Naive thymus-derived CD4-positive, alpha-beta T cell (primary cell): ENCODE data around the gene MLST8. TPM values are rescaled to one million over a fixed set of nuclear protein-coding genes. Genes with fewer than 3 reads are reported as not detected.
"Not testable (repeated sequence)": the region's sequence is repeated elsewhere in the genome, so short reads cannot be mapped to it uniquely, and the experiment has no call there.

ENCODE experiments used
- ATAC-seq: fragments of 150-1000 bp; cut with Tn5 transposase; 2 replicates; pipeline ENCODE4 v1.10.0; 2021; ENCODE audit warnings: mild to moderate bottlenecking, moderate library complexity
- CTCF ChIA-PET: fragments of 350-600 bp; sonication (Branson Sonifier 250); formaldehyde crosslinking; loops from one replicate; lab custom pipeline; 2021; ENCODE audit warnings: antibody characterized with exemption; lab: Charles Lee
- POLR2A ChIA-PET: fragments of 350-600 bp; sonication (Branson Sonifier 250); formaldehyde crosslinking; loops from one replicate; lab custom pipeline; 2021; ENCODE audit warnings: antibody characterized with exemption, inconsistent platforms; lab: Charles Lee
- DNase-seq, 9 donors: peaks; one replicate each; pipeline versions ENCODE4 v3.0.0 to v3.0.0-alpha.2; 2020 to 2022; ENCODE audit warnings: mixed read lengths in 1 of 9
- H3K27ac ChIP-seq: one replicate; pipeline ENCODE4 v1.7.0; 2013; ENCODE audit warnings: mild to moderate bottlenecking, low read depth, low read length, moderate library complexity
- H3K27me3 ChIP-seq, 2 donors: one replicate each; pipeline ENCODE4 v1.7.0; 2013; ENCODE audit warnings: low read length in 2 of 2, mild to moderate bottlenecking in 2 of 2, moderate library complexity in 2 of 2; ENCODE audit not compliant: control insufficient read depth in 2 of 2, insufficient read depth in 2 of 2
- H3K36me3 ChIP-seq, 3 experiments: 1 replicate in 2 of 3; 2 replicates in 1 of 3; pipeline ENCODE4 v1.7.0; 2013; ENCODE audit warnings: low read length in 3 of 3, mild to moderate bottlenecking in 3 of 3, moderate library complexity in 1 of 3; ENCODE audit not compliant: insufficient read depth in 3 of 3, control insufficient read depth in 2 of 3
- H3K4me1 ChIP-seq, 2 donors: one replicate each; pipeline ENCODE4 v1.7.0; 2013; ENCODE audit warnings: low read length in 2 of 2, mild to moderate bottlenecking in 2 of 2, moderate library complexity in 1 of 2; ENCODE audit not compliant: control insufficient read depth in 2 of 2, insufficient read depth in 2 of 2
- H3K4me3 ChIP-seq: 2 replicates; pipeline ENCODE4 v1.7.0; 2013; ENCODE audit warnings: mild to moderate bottlenecking, low read length
- H3K9me3 ChIP-seq, 3 experiments: 1 replicate in 2 of 3; 2 replicates in 1 of 3; pipeline ENCODE4 v1.7.0; 2013; ENCODE audit warnings: low read length in 3 of 3; ENCODE audit not compliant: control insufficient read depth in 2 of 3
- H3K27ac Mint-ChIP-seq, 9 donors: one replicate each; pipeline ENCODE4 v1.8.0; 2020 to 2022; ENCODE audit warnings: mixed read lengths in 9 of 9, mild to moderate bottlenecking in 8 of 9, moderate library complexity in 5 of 9, inconsistent platforms in 2 of 9
- H3K27me3 Mint-ChIP-seq, 5 donors: one replicate each; pipeline ENCODE4 v1.8.0; 2021 to 2022; ENCODE audit warnings: mixed read lengths in 5 of 5, mild to moderate bottlenecking in 1 of 5
- H3K36me3 Mint-ChIP-seq, 5 donors: one replicate each; pipeline ENCODE4 v1.8.0; 2020 to 2022; ENCODE audit warnings: mixed read lengths in 5 of 5, mild to moderate bottlenecking in 3 of 5, inconsistent platforms in 1 of 5
- H3K4me1 Mint-ChIP-seq, 7 donors: one replicate each; pipeline ENCODE4 v1.8.0; 2020 to 2022; ENCODE audit warnings: mixed read lengths in 7 of 7, mild to moderate bottlenecking in 3 of 7, inconsistent platforms in 1 of 7
- H3K4me3 Mint-ChIP-seq, 10 donors: one replicate each; pipeline ENCODE4 v1.8.0; 2020 to 2022; ENCODE audit warnings: mild to moderate bottlenecking in 10 of 10, mixed read lengths in 10 of 10, moderate library complexity in 6 of 10, inconsistent platforms in 2 of 10
- H3K9me3 Mint-ChIP-seq, 11 donors: one replicate each; pipeline ENCODE4 v1.8.0; 2020 to 2022; ENCODE audit warnings: mixed read lengths in 11 of 11, mild to moderate bottlenecking in 4 of 11, inconsistent platforms in 1 of 11, moderate library complexity in 1 of 11
- intact Hi-C, 2 donors: fragments of 100-400 bp; cut with micrococcal nuclease; formaldehyde crosslinking; loops; one replicate each; pipeline ENCODE4 v1.15.1; 2023
- polyA plus RNA-seq, 2 donors: library from polyadenylated mRNA; unstranded; fragments of 300-500 nt; fragmentation: Illumina TruSeq; gene quantifications; one replicate each; pipeline ENCODE4 v1.2.3, GENCODE V29; 2021
- total RNA-seq, 6 experiments: library from RNA in 5 of 6; stranded (reverse) in 5 of 6; gene quantifications; 1 replicate in 5 of 6; 2 replicates in 1 of 6; pipeline ENCODE4 v1.2.3 and lab custom pipeline; 2021 to 2026

The MLST8 gene
- total and polyA plus RNA-seq, 7 experiments from 2014 or later = 20.7 to 41.2 (median 35.5) TPM

DNA sequence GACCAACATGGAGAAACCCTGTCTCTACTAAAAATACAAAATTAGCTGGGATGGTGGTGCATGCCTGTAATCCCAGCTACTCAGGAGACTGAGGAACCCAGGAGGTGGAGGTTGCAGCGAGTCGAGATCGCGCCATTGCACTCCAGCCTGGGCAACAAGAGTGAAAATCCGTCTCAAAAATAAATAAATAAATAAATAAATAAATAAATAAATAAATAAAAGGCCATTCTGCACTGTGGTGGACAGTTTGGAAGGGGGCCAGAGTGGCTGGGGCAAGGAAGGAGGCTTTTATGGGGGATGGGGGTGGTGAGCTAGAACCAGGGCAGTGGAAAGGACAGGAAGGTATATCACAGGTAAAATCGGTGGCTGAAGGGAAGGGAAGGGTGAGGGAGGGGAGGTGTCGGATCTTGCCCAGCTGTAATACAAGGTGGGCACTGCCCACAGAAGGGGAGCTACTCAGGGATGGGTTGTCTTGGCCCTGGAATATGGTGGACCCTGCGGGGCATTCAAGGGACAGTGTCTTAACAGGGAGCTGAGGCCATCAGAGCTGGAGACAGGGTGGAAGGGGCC is 2.0 kb upstream of the MLST8 start:
- ATAC-seq, H3K9me3 Mint-ChIP-seq, DNase-seq, H3K27ac ChIP-seq, H3K9me3 ChIP-seq, H3K4me3 ChIP-seq, H3K27me3 ChIP-seq: not testable (repeated sequence)
- Mint-ChIP-seq H3K4me3 (peak overlapping the region; percentile 27 to 91 (median 67)), H3K27me3 (peaks cover 2 to 23% (median 8%) of the 10 kb centered on the region in 5 donors), H3K27ac (peak overlapping the region in 4 of 9 donors; percentile 18 to 80 (median 38)), H3K4me1 (peaks cover 7 to 29% (median 21%) of the 10 kb centered on the region in 7 donors), H3K36me3 (peaks cover 0 to 11% (median 6%) of the 10 kb centered on the region in 5 donors)
- ChIA-PET POLR2A (interaction anchor here (1.0 to 3.7 kb wide), 5 partner anchors 8 to 316 kb away, joined by 3 to 28 read pairs (median 3); partner anchors contain the start of genes PGP and TRAF7), CTCF (interaction anchor here (1.2 kb wide), 1 partner anchor 9 kb away, joined by 6 read pairs; no protein-coding TSS in a partner anchor)
- peaks cover 11 to 13% of the 10 kb centered on the region in 2 donors for H3K4me1 ChIP-seq
- intact Hi-C loops = loop anchor here in 1 of 2 donors (10.0 kb wide), 1 partner anchor 62 kb away; the partner anchor contains the start of gene RNPS1
- peaks cover 0 to 16% (median 8%) of the 10 kb centered on the region in 3 experiments for H3K36me3 ChIP-seq

- CTCF ChIA-PET = no interaction called here
Measured at GRCh38 chr16:2204416-2205103, 694 bp upstream of the MLST8 start.

DNA sequence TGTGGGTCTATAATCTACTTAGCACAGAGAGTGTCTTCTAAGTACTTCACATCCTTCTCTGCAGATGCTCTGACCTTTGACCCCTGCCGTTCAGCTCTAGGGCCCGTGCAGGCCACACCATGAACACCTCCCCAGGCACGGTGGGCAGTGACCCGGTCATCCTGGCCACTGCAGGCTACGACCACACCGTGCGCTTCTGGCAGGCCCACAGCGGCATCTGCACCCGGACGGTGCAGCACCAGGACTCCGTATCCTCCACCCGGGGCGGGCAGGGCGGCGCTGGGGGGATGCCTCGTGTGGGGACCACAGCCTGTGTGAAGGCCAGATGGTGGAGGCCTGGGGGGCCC is 686 bp downstream of the MLST8 start:
- CTCF ChIA-PET = interaction anchor here (1.2 kb wide), 1 partner anchor 11 kb away, joined by 3 read pairs; no protein-coding TSS in a partner anchor
- peak overlapping the region; percentile 97 for H3K27ac ChIP-seq
- POLR2A ChIA-PET = interaction anchor here (0.7 to 3.7 kb wide), 13 partner anchors 9 to 306 kb away, joined by 3 to 50 read pairs (median 5); partner anchors contain the start of genes CCNF, E4F1, ECI1 and PGP
- H3K4me3 ChIP-seq = peak overlapping the region; percentile 93
- peaks cover 0 to 37% (median 9%) of the 10 kb centered on the region in 3 experiments for H3K36me3 ChIP-seq
- H3K9me3 ChIP-seq = no peaks in the 10 kb centered on the region
- Mint-ChIP-seq H3K27ac (peak overlapping the region; percentile 41 to 90 (median 80)), H3K9me3 (peaks cover 0 to 3% (median 0%) of the 10 kb centered on the region in 11 donors), H3K27me3 (peaks cover 0 to 7% (median 0%) of the 10 kb centered on the region in 5 donors), H3K36me3 (peaks cover 0 to 11% (median 6%) of the 10 kb centered on the region in 5 donors), H3K4me3 (peak overlapping the region; percentile 74 to 91 (median 81)), H3K4me1 (peaks cover 7 to 29% (median 21%) of the 10 kb centered on the region in 7 donors)
- no peaks in the 10 kb centered on the region for H3K27me3 ChIP-seq
- ATAC-seq (no peak), DNase-seq (peak in 1 of 9 donors; percentile 48)
- peaks cover 11 to 13% of the 10 kb centered on the region in 2 donors for H3K4me1 ChIP-seq
- intact Hi-C loops = loop anchor here (1.0 to 10.0 kb wide), 12 partner anchors 9 to 515 kb away; partner anchors contain the start of genes E4F1 (in 2 of the 2), RNPS1 (in 2 of the 2), TRAF7 (in 2 of the 2) and CCNF (in 1 of the 2)

More at GRCh38 chr16:2204416-2205103, 694 bp upstream of the MLST8 start:
- Mint-ChIP-seq H3K27ac (peak overlapping the region; percentile 65 to 88 (median 84)), H3K36me3 (peaks cover 0 to 11% (median 6%) of the 10 kb centered on the region in 5 donors), H3K4me3 (peak overlapping the region; percentile 80 to 95 (median 88)), H3K9me3 (peaks cover 0 to 3% (median 0%) of the 10 kb centered on the region in 11 donors), H3K4me1 (peaks cover 7 to 29% (median 21%) of the 10 kb centered on the region in 7 donors), H3K27me3 (peaks cover 0 to 13% (median 0%) of the 10 kb centered on the region in 5 donors)
- Histone ChIP-seq H3K36me3 (peaks cover 0 to 30% (median 9%) of the 10 kb centered on the region in 3 experiments), H3K4me3 (peak overlapping the region; percentile 93), H3K27me3 (no peaks in the 10 kb centered on the region), H3K4me1 (peaks cover 11 to 13% of the 10 kb centered on the region in 2 donors), H3K27ac (peak overlapping the region; percentile 97), H3K9me3 (no peaks in the 10 kb centered on the region)
- DNase-seq = no peak
- intact Hi-C loops = loop anchor here (1.0 to 10.0 kb wide), 12 partner anchors 9 to 516 kb away; partner anchors contain the start of genes E4F1 (in 2 of the 2), RNPS1 (in 2 of the 2), TRAF7 (in 2 of the 2) and CCNF (in 1 of the 2)
- POLR2A ChIA-PET = interaction anchor here (0.7 to 3.7 kb wide), 16 partner anchors 8 to 1823 kb away, joined by 3 to 50 read pairs (median 4); partner anchors contain the start of genes AMDHD2, E4F1, ECI1 and GFER
- no peak for ATAC-seq

DNA sequence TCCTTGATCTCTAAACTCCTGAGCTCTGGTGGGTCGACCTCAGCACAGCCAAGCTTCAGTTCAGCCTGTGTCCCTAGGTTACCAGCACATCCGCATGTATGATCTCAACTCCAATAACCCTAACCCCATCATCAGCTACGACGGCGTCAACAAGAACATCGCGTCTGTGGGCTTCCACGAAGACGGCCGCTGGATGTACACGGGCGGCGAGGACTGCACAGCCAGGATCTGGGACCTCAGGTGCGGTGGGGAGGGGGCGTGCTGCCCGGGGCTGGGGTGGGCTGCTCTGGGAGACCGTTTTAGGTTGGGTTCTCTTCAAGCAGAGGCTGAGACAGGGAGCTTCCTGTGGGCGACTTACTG is 1.1 kb downstream of the MLST8 start:
- POLR2A ChIA-PET = interaction anchor here (0.7 to 3.7 kb wide), 8 partner anchors 9 to 241 kb away, joined by 3 to 50 read pairs (median 6); partner anchors contain the start of genes E4F1, ECI1, PGP and RPS2
- Histone ChIP-seq H3K4me3 (peak overlapping the region; percentile 93), H3K27me3 (no peaks in the 10 kb centered on the region), H3K4me1 (peaks cover 11 to 13% of the 10 kb centered on the region in 2 donors), H3K27ac (peak overlapping the region; percentile 97), H3K36me3 (peaks cover 0 to 37% (median 9%) of the 10 kb centered on the region in 3 experiments), H3K9me3 (no peaks in the 10 kb centered on the region)
- H3K36me3 Mint-ChIP-seq = peaks cover 0 to 11% (median 6%) of the 10 kb centered on the region in 5 donors
- no peak for ATAC-seq
- peak overlapping the region; percentile 64 to 91 (median 81) for H3K4me3 Mint-ChIP-seq
- H3K9me3 Mint-ChIP-seq = peaks cover 0 to 3% (median 0%) of the 10 kb centered on the region in 11 donors
- CTCF ChIA-PET = interaction anchor here (0.6 to 1.2 kb wide), 2 partner anchors 12 to 468 kb away, joined by 3 to 4 read pairs; no protein-coding TSS in a partner anchor
- peaks cover 7 to 29% (median 21%) of the 10 kb centered on the region in 7 donors for H3K4me1 Mint-ChIP-seq
- peaks cover 0 to 6% (median 0%) of the 10 kb centered on the region in 5 donors for H3K27me3 Mint-ChIP-seq
- intact Hi-C loops = loop anchor here (5.0 to 10.0 kb wide), 2 partner anchors 49 to 58 kb away; partner anchors contain the start of genes RNPS1 (in 1 of the 2) and TRAF7 (in 1 of the 2)
- no peak for DNase-seq
- peak overlapping the region in 8 of 9 donors; percentile 41 to 90 (median 80) for H3K27ac Mint-ChIP-seq

DNA sequence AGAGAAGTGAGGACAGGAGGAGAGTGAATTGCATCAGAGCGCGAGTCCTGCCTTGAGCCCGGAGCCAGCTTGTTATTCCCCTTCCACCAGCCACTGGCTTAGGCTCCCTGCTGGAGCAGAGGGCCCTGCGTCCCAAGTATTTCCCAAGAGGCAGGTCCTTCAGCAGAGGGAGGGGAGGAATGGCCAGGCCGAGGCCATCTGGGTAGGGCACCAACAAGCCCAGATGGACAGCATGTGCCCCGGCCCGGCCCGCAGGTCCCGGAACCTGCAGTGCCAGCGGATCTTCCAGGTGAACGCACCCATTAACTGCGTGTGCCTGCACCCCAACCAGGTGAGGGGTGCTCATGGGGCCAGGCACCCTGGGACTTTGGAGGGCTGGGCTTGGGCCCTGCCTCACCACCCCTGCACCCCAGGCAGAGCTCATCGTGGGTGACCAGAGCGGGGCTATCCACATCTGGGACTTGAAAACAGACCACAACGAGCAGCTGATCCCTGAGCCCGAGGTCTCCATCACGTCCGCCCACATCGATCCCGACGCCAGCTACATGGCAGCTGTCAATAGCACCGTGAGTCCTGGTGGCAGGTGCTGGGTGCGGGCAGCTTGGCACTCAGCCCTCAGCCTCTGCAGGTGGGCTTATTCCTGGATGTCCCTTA is 1.7 kb downstream of the MLST8 start:
- H3K4me3 ChIP-seq = no peak overlapping the region
- peaks cover 0 to 11% (median 6%) of the 10 kb centered on the region in 5 donors for H3K36me3 Mint-ChIP-seq
- peak overlapping the region in 8 of 10 donors; percentile 61 to 91 (median 84) for H3K4me3 Mint-ChIP-seq
- peaks cover 10 to 31% (median 24%) of the 10 kb centered on the region in 7 donors for H3K4me1 Mint-ChIP-seq
- peaks cover 11 to 13% of the 10 kb centered on the region in 2 donors for H3K4me1 ChIP-seq
- H3K27ac Mint-ChIP-seq = peak overlapping the region in 3 of 9 donors; percentile 26 to 80 (median 55)
- H3K27me3 ChIP-seq = no peaks in the 10 kb centered on the region
- ChIA-PET POLR2A (interaction anchor here (0.7 to 3.7 kb wide), 8 partner anchors 9 to 242 kb away, joined by 3 to 50 read pairs (median 4); partner anchors contain the start of genes ECI1, PGP, RPS2 and TRAF7), CTCF (interaction anchor here (0.6 to 1.2 kb wide), 2 partner anchors 12 to 467 kb away, joined by 3 to 4 read pairs; no protein-coding TSS in a partner anchor)
- no peaks in the 10 kb centered on the region for H3K9me3 ChIP-seq
- intact Hi-C loops = loop anchor here (5.0 to 10.0 kb wide), 2 partner anchors 50 to 58 kb away; partner anchors contain the start of genes RNPS1 (in 1 of the 2) and TRAF7 (in 1 of the 2)
- peak overlapping the region; percentile 97 for H3K27ac ChIP-seq
- peaks cover 0 to 5% (median 0%) of the 10 kb centered on the region in 11 donors for H3K9me3 Mint-ChIP-seq
- ATAC-seq (no peak), DNase-seq (no peak)
- peaks cover 0 to 37% (median 9%) of the 10 kb centered on the region in 3 experiments for H3K36me3 ChIP-seq
- H3K27me3 Mint-ChIP-seq = peaks cover 0 to 3% (median 0%) of the 10 kb centered on the region in 5 donors
